Heart left ventricle (tissue), 13 donors: ENCODE results near the gene AP3S2.
"Not testable (repeated sequence)": the region's sequence is repeated elsewhere in the genome, so short reads cannot be mapped to it uniquely, and the experiment has no call there.

Experiments
- POLR2A ChIP-seq, 2 donors: fragments of 450-650 bp; IDR thresholded peaks; one replicate each; pipeline ENCODE4 v1.6.1; 2017; ENCODE audit warnings: antibody characterized with exemption in 2 of 2, mild to moderate bottlenecking in 2 of 2, moderate library complexity in 2 of 2
- TF ChIP-seq, protein P1 (sequence below), 12 donors: fragments of 200-600 bp; sonication (generic) in 4 of 12; IDR thresholded peaks; one replicate each; pipeline versions ENCODE4 v1.5.0 to v1.8.0; 2018 to 2022; ENCODE audit warnings: antibody characterized with exemption in 12 of 12, mild to moderate bottlenecking in 5 of 12
- donor health status: ischemic (EF 13 %, LVEDD 7.1; RV severe dilation, severe dysfunction).
- donor health status: DM: no; HTN: yes; CAD: no.
- donor health status: DM: no; HTN: no; CAD: no.
- donor health status: ischemic (EF 25% LVEDD 6.9; RV normal size, moderate dysfunction).
- donor health status: ischemic (EF 25% LVEDD 5.7; RV mildly dilated, moderate dysfunction).
- donor health status: ischemic (EF 35%, LVEDD 5.7; RV mildly dilated, moderate dysfunction).
- donor health status: nonischemic (EF 11% LVEDD 7.7; RV severe dilation, severe dysfunction).
- donor health status: DM: yes; HTN: yes; CAD: no.
- donor health status: PGD.
- donor health status: ischemic (EF 29% LVEDD 5.4; RV normal size, mild dysfunction).
- donor health status: nonischemic (EF 23%, LVEDD 6.1; RV moderate dilation, normal function).

DNA sequence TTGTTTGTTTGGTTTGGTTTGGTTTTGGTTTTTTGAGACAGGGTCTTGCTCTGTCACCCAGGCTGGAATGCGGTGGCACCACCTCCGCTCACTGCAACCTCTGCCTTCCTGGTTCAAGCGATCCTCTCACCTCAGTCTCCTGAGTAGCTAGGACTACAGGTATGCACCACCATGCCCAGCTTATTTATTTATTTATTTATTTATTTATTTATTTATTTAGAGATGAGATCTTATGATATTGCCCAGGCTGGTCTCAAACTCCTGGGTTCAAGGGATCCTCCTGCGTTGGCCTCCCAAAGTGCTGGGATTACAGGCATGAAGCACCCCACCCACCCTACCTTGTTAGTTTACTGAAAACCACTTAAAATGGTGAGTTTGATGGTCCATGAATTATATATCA is 105.2 kb downstream of the AP3S2 start:
- TF ChIP-seq, protein P1, sequence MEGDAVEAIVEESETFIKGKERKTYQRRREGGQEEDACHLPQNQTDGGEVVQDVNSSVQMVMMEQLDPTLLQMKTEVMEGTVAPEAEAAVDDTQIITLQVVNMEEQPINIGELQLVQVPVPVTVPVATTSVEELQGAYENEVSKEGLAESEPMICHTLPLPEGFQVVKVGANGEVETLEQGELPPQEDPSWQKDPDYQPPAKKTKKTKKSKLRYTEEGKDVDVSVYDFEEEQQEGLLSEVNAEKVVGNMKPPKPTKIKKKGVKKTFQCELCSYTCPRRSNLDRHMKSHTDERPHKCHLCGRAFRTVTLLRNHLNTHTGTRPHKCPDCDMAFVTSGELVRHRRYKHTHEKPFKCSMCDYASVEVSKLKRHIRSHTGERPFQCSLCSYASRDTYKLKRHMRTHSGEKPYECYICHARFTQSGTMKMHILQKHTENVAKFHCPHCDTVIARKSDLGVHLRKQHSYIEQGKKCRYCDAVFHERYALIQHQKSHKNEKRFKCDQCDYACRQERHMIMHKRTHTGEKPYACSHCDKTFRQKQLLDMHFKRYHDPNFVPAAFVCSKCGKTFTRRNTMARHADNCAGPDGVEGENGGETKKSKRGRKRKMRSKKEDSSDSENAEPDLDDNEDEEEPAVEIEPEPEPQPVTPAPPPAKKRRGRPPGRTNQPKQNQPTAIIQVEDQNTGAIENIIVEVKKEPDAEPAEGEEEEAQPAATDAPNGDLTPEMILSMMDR (IDR thresholded peaks at IDR 0.05): not testable (repeated sequence)
- TF ChIP-seq POLR2A (IDR thresholded peaks at IDR 0.05): not testable (repeated sequence)
